GM23338 (cell line): ENCODE data around the gene CLEC17A. TPM values are rescaled to one million over a fixed set of nuclear protein-coding genes. Genes with fewer than 3 reads are reported as not detected.

Experiments used
- ATAC-seq: fragments of 200-7000 bp; cut with Tn5 transposase; 3 replicates; pipeline ENCODE4 v1.9.1; 2020
- DNase-seq: peaks from one replicate; pipeline ENCODE4 v3.0.0-alpha.2; 2015; ENCODE audit warnings: low spot score
- H2AFZ ChIP-seq: fragments of 200-600 bp; sonication (generic); 2 replicates; pipeline ENCODE4 v1.8.0; 2016; ENCODE audit warnings: antibody characterized with exemption, mild to moderate bottlenecking, moderate library complexity
- H3F3A ChIP-seq: fragments of 200-600 bp; sonication (generic); replicated peaks from 2 replicates; pipeline ENCODE4 v1.8.0; 2017; ENCODE audit warnings: antibody characterized with exemption, mixed run types, low read depth
- H3K27ac ChIP-seq: fragments of 200-600 bp; sonication (generic); 2 replicates; pipeline ENCODE4 v1.6.1; 2016; ENCODE audit warnings: low read depth
- H3K27me3 ChIP-seq: fragments of 200-600 bp; sonication (generic); 2 replicates; pipeline ENCODE4 v1.8.0; 2016; ENCODE audit warnings: mild to moderate bottlenecking, mixed run types, moderate library complexity; ENCODE audit not compliant: insufficient read depth
- H3K36me3 ChIP-seq: fragments of 200-600 bp; sonication (generic); 2 replicates; pipeline ENCODE4 v1.8.0; 2016; ENCODE audit warnings: mild to moderate bottlenecking; ENCODE audit not compliant: insufficient read depth
- H3K4me1 ChIP-seq: fragments of 200-600 bp; sonication (generic); 2 replicates; pipeline ENCODE4 v1.8.0; 2016; ENCODE audit warnings: mild to moderate bottlenecking, moderate library complexity; ENCODE audit not compliant: insufficient read depth
- H3K4me2 ChIP-seq: fragments of 200-600 bp; sonication (generic); 2 replicates; pipeline ENCODE4 v1.7.1; 2017; ENCODE audit warnings: mixed run types
- H3K4me3 ChIP-seq: fragments of 200-600 bp; sonication (generic); 2 replicates; pipeline ENCODE4 v1.6.1; 2016; ENCODE audit warnings: mixed run types
- H3K79me2 ChIP-seq: fragments of 200-600 bp; sonication (generic); replicated peaks from 2 replicates; pipeline ENCODE4 v1.8.0; 2017; ENCODE audit warnings: mild to moderate bottlenecking; ENCODE audit not compliant: insufficient read depth
- H3K9me2 ChIP-seq: fragments of 200-600 bp; sonication (generic); 2 replicates; pipeline ENCODE4 v1.8.0; 2017; ENCODE audit not compliant: insufficient read depth
- H4K20me1 ChIP-seq: fragments of 200-600 bp; sonication (generic); replicated peaks from 2 replicates; pipeline ENCODE4 v1.8.0; 2017; ENCODE audit warnings: mild to moderate bottlenecking; ENCODE audit not compliant: insufficient read depth
- H3K27ac Mint-ChIP-seq: 2 replicates; pipeline ENCODE4 v1.8.0; 2020; ENCODE audit warnings: inconsistent platforms, mild to moderate bottlenecking, moderate library complexity, mixed read lengths
- H3K27me3 Mint-ChIP-seq: 3 replicates; pipeline ENCODE4 v1.8.0; 2022; ENCODE audit warnings: low read depth, mild to moderate bottlenecking, moderate library complexity, mixed read lengths, inconsistent platforms; ENCODE audit not compliant: insufficient read depth, poor library complexity
- H3K36me3 Mint-ChIP-seq: 3 replicates; pipeline ENCODE4 v1.8.0; 2021; ENCODE audit warnings: low read depth, mild to moderate bottlenecking, inconsistent platforms, moderate library complexity, mixed read lengths
- H3K4me1 Mint-ChIP-seq: 3 replicates; pipeline ENCODE4 v1.8.0; 2020; ENCODE audit warnings: mild to moderate bottlenecking, inconsistent platforms, mixed read lengths
- H3K4me3 Mint-ChIP-seq: 3 replicates; pipeline ENCODE4 v1.8.0; 2021; ENCODE audit warnings: moderate library complexity, mild to moderate bottlenecking, inconsistent platforms, mixed read lengths
- H3K9me3 Mint-ChIP-seq: 3 replicates; pipeline ENCODE4 v1.8.0; 2020; ENCODE audit warnings: moderate library complexity, mild to moderate bottlenecking, inconsistent platforms, mixed read lengths
- CREB1 ChIP-seq: fragments of 250-450 bp; sonication (Bioruptor Pico); IDR thresholded peaks from 2 replicates; pipeline ENCODE4 v1.5.0; 2020; ENCODE audit warnings: low read depth, mild to moderate bottlenecking, moderate library complexity
- JUNB ChIP-seq: IDR thresholded peaks from one replicate; pipeline ENCODE4 v1.6.1; 2016; ENCODE audit warnings: antibody characterized with exemption; ENCODE audit not compliant: unreplicated experiment
- NANOG ChIP-seq: IDR thresholded peaks from 2 replicates; pipeline ENCODE4 v1.6.1; 2016; ENCODE audit warnings: antibody characterized with exemption, borderline replicate concordance
- POLR2AphosphoS5 ChIP-seq: IDR thresholded peaks from 2 replicates; pipeline ENCODE4 v1.6.1; 2016; ENCODE audit warnings: antibody characterized with exemption, low read depth
- STAT1 ChIP-seq: IDR thresholded peaks from one replicate; pipeline ENCODE4 v1.6.1; 2016; ENCODE audit warnings: antibody characterized with exemption; ENCODE audit not compliant: unreplicated experiment
- ZNF331 ChIP-seq: fragments of 250-450 bp; sonication (Bioruptor Pico); IDR thresholded peaks from 2 replicates; pipeline ENCODE4 v1.5.0; 2020; ENCODE audit warnings: low read depth, mild to moderate bottlenecking, moderate library complexity
- polyA plus RNA-seq: library from polyadenylated mRNA; unstranded; fragments of >200 nt; fragmentation: Nextera tagmentation; extraction: Ambion mirVana; gene quantifications from 2 replicates; pipeline ENCODE4 v1.2.1, GENCODE V29; 2016
- total RNA-seq: library from RNA; depleted of rRNA; stranded (reverse); fragments of >200 nt; shearing (Covaris generic); gene quantifications from 2 replicates; pipeline ENCODE4 v1.2.3, GENCODE V29; 2014
- TF ChIP-seq, protein P1 (sequence below): fragments of 250-450 bp; sonication (Bioruptor Pico); IDR thresholded peaks from 2 replicates; pipeline ENCODE4 v1.5.0; 2020; ENCODE audit warnings: mild to moderate bottlenecking, moderate library complexity
- TF ChIP-seq, protein P2 (sequence below): IDR thresholded peaks from 2 replicates; pipeline ENCODE4 v1.6.1; 2016; ENCODE audit warnings: antibody characterized with exemption

CLEC17A gene
- total and polyA plus RNA-seq, 2 experiments from 2014 or later = 0.17 TPM; not detected in 1

DNA sequence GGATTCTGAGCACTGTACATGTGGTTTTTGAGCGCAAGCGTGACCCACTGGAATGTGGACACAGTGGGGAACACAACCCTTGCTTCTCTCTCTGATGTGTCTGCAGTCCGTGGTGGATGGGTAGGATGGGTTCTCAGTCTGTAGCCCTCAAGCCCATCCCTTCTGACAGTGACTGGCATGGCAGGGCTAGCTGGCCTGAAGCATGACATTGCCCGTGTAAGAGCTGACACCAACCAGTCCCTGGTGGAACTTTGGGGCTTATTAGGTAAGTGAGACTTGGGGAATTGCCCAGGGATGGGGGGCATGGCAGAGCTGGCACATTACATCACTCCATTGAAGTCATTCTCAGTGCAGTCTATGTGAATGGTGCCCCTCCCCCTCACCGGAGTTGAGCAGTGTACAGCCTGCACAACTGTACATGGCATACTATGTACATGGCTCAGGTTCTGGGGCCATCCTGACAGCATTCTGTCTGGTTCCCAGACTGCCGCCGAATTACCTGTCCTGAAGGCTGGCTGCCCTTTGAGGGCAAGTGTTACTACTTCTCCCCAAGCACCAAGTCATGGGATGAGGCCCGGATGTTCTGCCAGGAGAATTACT, 16.8 kb downstream of the CLEC17A start:
- Mint-ChIP-seq H3K4me1 (no peaks in the 10 kb centered on the region), H3K9me3 (peaks cover 92% of the 10 kb centered on the region), H3K27me3 (peaks cover 8% of the 10 kb centered on the region), H3K27ac (no peak overlapping the region), H3K36me3 (peaks cover 26% of the 10 kb centered on the region), H3K4me3 (no peak overlapping the region)
- Histone ChIP-seq H3K4me2 (no peak overlapping the region), H3F3A (no peaks in the 10 kb centered on the region), H3K4me1 (no peaks in the 10 kb centered on the region), H4K20me1 (no peaks in the 10 kb centered on the region), H3K27me3 (no peaks in the 10 kb centered on the region), H3K4me3 (no peak overlapping the region), H3K9me2 (no peaks in the 10 kb centered on the region), H3K79me2 (no peaks in the 10 kb centered on the region), H2AFZ (no peak overlapping the region), H3K27ac (no peak overlapping the region), H3K36me3 (no peaks in the 10 kb centered on the region)
- TF ChIP-seq STAT1 = no peak
- TF ChIP-seq POLR2AphosphoS5 = no peak
- TF ChIP-seq NANOG = no peak
- TF ChIP-seq, protein P1, sequence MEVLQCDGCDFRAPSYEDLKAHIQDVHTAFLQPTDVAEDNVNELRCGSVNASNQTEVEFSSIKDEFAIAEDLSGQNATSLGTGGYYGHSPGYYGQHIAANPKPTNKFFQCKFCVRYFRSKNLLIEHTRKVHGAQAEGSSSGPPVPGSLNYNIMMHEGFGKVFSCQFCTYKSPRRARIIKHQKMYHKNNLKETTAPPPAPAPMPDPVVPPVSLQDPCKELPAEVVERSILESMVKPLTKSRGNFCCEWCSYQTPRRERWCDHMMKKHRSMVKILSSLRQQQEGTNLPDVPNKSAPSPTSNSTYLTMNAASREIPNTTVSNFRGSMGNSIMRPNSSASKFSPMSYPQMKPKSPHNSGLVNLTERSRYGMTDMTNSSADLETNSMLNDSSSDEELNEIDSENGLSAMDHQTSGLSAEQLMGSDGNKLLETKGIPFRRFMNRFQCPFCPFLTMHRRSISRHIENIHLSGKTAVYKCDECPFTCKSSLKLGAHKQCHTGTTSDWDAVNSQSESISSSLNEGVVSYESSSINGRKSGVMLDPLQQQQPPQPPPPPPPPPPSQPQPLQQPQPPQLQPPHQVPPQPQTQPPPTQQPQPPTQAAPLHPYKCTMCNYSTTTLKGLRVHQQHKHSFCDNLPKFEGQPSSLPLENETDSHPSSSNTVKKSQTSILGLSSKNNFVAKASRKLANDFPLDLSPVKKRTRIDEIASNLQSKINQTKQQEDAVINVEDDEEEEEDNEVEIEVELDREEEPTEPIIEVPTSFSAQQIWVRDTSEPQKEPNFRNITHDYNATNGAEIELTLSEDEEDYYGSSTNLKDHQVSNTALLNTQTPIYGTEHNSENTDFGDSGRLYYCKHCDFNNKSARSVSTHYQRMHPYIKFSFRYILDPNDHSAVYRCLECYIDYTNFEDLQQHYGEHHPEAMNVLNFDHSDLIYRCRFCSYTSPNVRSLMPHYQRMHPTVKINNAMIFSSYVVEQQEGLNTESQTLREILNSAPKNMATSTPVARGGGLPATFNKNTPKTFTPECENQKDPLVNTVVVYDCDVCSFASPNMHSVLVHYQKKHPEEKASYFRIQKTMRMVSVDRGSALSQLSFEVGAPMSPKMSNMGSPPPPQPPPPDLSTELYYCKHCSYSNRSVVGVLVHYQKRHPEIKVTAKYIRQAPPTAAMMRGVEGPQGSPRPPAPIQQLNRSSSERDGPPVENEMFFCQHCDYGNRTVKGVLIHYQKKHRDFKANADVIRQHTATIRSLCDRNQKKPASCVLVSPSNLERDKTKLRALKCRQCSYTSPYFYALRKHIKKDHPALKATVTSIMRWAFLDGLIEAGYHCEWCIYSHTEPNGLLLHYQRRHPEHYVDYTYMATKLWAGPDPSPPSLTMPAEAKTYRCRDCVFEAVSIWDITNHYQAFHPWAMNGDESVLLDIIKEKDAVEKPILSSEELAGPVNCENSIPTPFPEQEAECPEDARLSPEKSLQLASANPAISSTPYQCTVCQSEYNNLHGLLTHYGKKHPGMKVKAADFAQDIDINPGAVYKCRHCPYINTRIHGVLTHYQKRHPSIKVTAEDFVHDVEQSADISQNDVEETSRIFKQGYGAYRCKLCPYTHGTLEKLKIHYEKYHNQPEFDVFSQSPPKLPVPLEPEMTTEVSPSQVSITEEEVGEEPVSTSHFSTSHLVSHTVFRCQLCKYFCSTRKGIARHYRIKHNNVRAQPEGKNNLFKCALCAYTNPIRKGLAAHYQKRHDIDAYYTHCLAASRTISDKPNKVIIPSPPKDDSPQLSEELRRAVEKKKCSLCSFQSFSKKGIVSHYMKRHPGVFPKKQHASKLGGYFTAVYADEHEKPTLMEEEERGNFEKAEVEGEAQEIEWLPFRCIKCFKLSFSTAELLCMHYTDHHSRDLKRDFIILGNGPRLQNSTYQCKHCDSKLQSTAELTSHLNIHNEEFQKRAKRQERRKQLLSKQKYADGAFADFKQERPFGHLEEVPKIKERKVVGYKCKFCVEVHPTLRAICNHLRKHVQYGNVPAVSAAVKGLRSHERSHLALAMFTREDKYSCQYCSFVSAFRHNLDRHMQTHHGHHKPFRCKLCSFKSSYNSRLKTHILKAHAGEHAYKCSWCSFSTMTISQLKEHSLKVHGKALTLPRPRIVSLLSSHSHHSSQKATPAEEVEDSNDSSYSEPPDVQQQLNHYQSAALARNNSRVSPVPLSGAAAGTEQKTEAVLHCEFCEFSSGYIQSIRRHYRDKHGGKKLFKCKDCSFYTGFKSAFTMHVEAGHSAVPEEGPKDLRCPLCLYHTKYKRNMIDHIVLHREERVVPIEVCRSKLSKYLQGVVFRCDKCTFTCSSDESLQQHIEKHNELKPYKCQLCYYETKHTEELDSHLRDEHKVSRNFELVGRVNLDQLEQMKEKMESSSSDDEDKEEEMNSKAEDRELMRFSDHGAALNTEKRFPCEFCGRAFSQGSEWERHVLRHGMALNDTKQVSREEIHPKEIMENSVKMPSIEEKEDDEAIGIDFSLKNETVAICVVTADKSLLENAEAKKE = no peak
- TF ChIP-seq ZNF331 = no peak
- TF ChIP-seq JUNB = no peak
- TF ChIP-seq CREB1 (CRISPR knock-in tag) = no peak
- TF ChIP-seq, protein P2, sequence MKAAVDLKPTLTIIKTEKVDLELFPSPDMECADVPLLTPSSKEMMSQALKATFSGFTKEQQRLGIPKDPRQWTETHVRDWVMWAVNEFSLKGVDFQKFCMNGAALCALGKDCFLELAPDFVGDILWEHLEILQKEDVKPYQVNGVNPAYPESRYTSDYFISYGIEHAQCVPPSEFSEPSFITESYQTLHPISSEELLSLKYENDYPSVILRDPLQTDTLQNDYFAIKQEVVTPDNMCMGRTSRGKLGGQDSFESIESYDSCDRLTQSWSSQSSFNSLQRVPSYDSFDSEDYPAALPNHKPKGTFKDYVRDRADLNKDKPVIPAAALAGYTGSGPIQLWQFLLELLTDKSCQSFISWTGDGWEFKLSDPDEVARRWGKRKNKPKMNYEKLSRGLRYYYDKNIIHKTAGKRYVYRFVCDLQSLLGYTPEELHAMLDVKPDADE = no peak
- ATAC-seq (no peak), DNase-seq (no peak)
